NK-92 treated with Interleukin-12 subunit alpha and Interleukin-12 subunit beta, amount 100 ng/mL, for 24 hours (cell line): ENCODE data around the gene PAPSS2.
"Not testable (repeated sequence)": the region's sequence is repeated elsewhere in the genome, so short reads cannot be mapped to it uniquely, and the experiment has no call there.

ENCODE experiments used
- DNase-seq: peaks from one replicate; lab custom pipeline; 2025; lab: John Stamatoyannopoulos, UW

PAPSS2 gene

GRCh38 chr10:87642988-87643387, 16.7 kb upstream of the PAPSS2 start:
- DNase-seq: no peak

- DNase-seq: no peak
Observed at GRCh38 chr10:87643920-87644319, 15.8 kb upstream of the PAPSS2 start.

- DNase-seq: not testable (repeated sequence)
Observed at GRCh38 chr10:87644500-87644899, 15.2 kb upstream of the PAPSS2 start.

- no peak for DNase-seq
Observed at GRCh38 chr10:87646192-87646909, 13.3 kb upstream of the PAPSS2 start.

GRCh38 chr10:87646935-87647334, 12.7 kb upstream of the PAPSS2 start:
- DNase-seq: no peak

GRCh38 chr10:87650838-87651589, 8.7 kb upstream of the PAPSS2 start:
- DNase-seq: no peak

- DNase-seq: no peak
Observed at GRCh38 chr10:87651801-87652200, 7.9 kb upstream of the PAPSS2 start.

- no peak for DNase-seq
Observed at GRCh38 chr10:87652261-87652660, 7.4 kb upstream of the PAPSS2 start.

GRCh38 chr10:87654212-87654611, 5.5 kb upstream of the PAPSS2 start:
- no peak for DNase-seq

- no peak for DNase-seq
Observed at GRCh38 chr10:87656431-87657072, 3.1 kb upstream of the PAPSS2 start.

GRCh38 chr10:87657371-87657770, 2.3 kb upstream of the PAPSS2 start:
- no peak for DNase-seq

GRCh38 chr10:87658321-87658795, 1.3 kb upstream of the PAPSS2 start:
- DNase-seq: no peak

- DNase-seq: no peak
Observed at GRCh38 chr10:87658858-87659555, 671 bp upstream of the PAPSS2 start.

- no peak for DNase-seq
Observed at GRCh38 chr10:87660484-87661133, 931 bp downstream of the PAPSS2 start.

GRCh38 chr10:87661861-87662785, 2.4 kb downstream of the PAPSS2 start:
- DNase-seq: no peak

GRCh38 chr10:87664276-87664701, 4.6 kb downstream of the PAPSS2 start:
- no peak for DNase-seq

GRCh38 chr10:87667493-87667892, 7.8 kb downstream of the PAPSS2 start:
- DNase-seq: no peak

- no peak for DNase-seq
Observed at GRCh38 chr10:87668324-87669074, 8.8 kb downstream of the PAPSS2 start.

GRCh38 chr10:87669752-87670151, 10.1 kb downstream of the PAPSS2 start:
- DNase-seq: no peak

GRCh38 chr10:87670586-87670985, 10.9 kb downstream of the PAPSS2 start:
- DNase-seq: no peak
